H1 (cell line): Measurements from ENCODE around the gene STX5. TPM values are rescaled to one million over a fixed set of nuclear protein-coding genes. Genes with fewer than 3 reads are reported as not detected.

Source experiments
- CHD7 ChIP-seq: fragments of 300-600 bp; sonication (generic); IDR thresholded peaks from 2 replicates; pipeline ENCODE4 v1.7.1; 2012; ENCODE audit warnings: low read length, moderate library complexity, mild to moderate bottlenecking, inconsistent platforms; ENCODE audit not compliant: insufficient replicate concordance
- polyA plus RNA-seq, 7 experiments: library from polyadenylated mRNA; depleted of rRNA in 3 of 7; stranded (reverse) in 5 of 7; unstranded in 2 of 7; fragments of >200 nt in 5 of 7; fragments of 200-250 nt in 2 of 7; gene quantifications; 1 replicate in 5 of 7; 2 replicates in 1 of 7; 4 replicates in 1 of 7; pipeline versions ENCODE4 v1.2.1 to v1.2.3, GENCODE V29; 2011 to 2013; ENCODE audit warnings: missing spikeins in 2 of 7, mixed read lengths in 2 of 7
- total RNA-seq: library from RNA; stranded (reverse); fragmentation: NEBNext Ultra II Directional; extraction: Animal tissue kit (Norgen Biotek cat#: 25700); gene quantifications from 2 replicates; pipeline ENCODE4 v1.2.1, GENCODE V29; 2021

The STX5 gene
- total and polyA plus RNA-seq, 2 of the 8 experiments (the other 6 are each of a cell fraction or from before 2014, with no cell fraction given): 24.2 to 28.5 TPM

DNA sequence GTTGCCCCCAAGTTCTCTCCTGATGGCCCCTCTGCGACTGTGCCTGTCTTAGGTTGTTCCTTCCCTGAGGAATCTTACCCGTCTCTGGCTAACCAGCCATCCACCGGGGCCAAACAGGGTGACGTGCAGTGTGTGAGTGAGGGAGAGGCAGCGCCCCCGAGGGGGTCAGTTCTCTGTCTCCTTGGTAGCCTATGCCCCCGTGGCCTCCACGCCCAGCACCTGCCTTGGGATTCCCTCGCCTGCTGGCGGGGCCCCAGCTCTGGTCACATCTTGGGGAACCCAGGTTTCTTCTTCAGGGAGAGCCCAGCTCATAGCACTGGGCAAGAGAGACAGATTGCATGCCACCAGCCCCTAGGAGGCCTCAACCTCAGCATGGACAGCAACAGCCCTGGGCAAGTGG, 32.4 kb downstream of the STX5 start (continued):
- TF ChIP-seq CHD7: no peak
